ENCODE results near the gene MYH3. TPM values are rescaled to one million over a fixed set of nuclear protein-coding genes. Genes with fewer than 3 reads are reported as not detected.

Gene MYH3
- total RNA-seq, 1 experiment from 2014 or later, result 2.9 TPM

DNA sequence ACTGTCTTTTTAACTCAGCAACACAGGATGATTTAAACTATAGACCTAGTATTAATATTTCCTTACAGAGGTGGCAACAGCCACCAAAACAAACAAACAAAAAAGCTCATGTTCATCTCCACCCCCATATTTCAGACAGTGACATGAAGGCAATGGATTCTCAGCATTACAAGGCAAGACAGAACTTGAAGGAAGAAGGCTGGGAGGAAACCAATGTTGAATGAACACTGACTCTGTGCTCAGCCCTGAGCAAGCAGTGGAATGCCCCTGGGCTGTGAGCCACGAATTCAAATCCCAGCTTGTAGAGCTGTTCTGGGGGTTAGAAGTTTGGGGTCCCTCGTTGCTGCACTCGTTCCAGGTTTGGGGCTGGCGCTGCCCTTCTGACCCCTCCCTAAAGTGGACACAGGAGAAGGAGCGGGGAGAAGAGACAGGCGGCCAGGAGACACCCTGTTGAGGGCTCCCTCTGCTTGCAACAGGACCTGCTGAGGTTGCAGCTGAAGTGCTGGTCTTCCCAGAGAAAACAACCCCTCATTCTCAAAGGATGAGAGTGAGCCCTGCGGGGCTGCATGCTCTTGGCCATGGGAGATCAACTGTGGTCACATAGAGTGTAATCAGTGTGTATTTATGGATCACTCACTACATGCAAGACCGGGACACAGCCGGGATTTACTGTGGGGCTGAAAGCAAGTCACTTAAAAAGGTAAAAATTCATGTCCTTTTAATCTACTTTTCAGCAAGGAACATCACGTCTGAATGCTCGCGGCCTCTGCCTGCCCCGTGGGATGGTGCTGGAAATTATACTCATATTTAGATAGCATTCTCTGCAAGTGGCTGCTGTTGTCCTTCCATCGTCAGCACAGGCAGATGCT, 34.3 kb downstream of the MYH3 start:
- Histone ChIP-seq H3K9me3 (ENCODE audit: control insufficient read depth, low read depth, low read length) (no peaks in the 10 kb centered on the region), H4K91ac (ENCODE audit: insufficient read length, low read depth, low read length) (no peak overlapping the region), H3K79me2 (ENCODE audit: insufficient read depth, low read length) (no peaks in the 10 kb centered on the region), H2BK5ac (ENCODE audit: insufficient read length, low read length) (no peak overlapping the region), H2BK20ac (ENCODE audit: low read depth, low read length, poor library complexity, severe bottlenecking) (no peak overlapping the region), H3K18ac (ENCODE audit: insufficient read length, low read depth, low read length) (no peak overlapping the region), H4K5ac (ENCODE audit: insufficient read length, low read depth, low read length) (no peak overlapping the region), H3K23ac (ENCODE audit: insufficient read length, low read depth, low read length) (no peak overlapping the region), H3K9ac (ENCODE audit: extremely low read depth, insufficient read length, low read length) (no peak overlapping the region), H3K4me2 (ENCODE audit: insufficient read depth, insufficient read length, low read length) (no peak overlapping the region), H2BK12ac (ENCODE audit: insufficient read length, low read depth, low read length) (no peak overlapping the region), H2AFZ (ENCODE audit: low read length) (no peak overlapping the region), H3K23me2 (ENCODE audit: insufficient read length, low read depth, low read length, poor library complexity, severe bottlenecking) (no peaks in the 10 kb centered on the region), H2BK120ac (ENCODE audit: low read depth, low read length, poor library complexity, severe bottlenecking) (no peak overlapping the region), H3T11ph (ENCODE audit: low read length) (no peak overlapping the region), H3K4ac (ENCODE audit: low read depth, low read length) (no peak overlapping the region), H3K27me3 (ENCODE audit: insufficient read depth, low read length) (no peaks in the 10 kb centered on the region), H2BK15ac (ENCODE audit: low read depth, low read length) (no peak overlapping the region), H3K27ac (ENCODE audit: insufficient read length, low read depth, low read length) (no peak overlapping the region), H4K20me1 (ENCODE audit: control insufficient read depth, insufficient read depth, insufficient read length) (no peaks in the 10 kb centered on the region), H3K14ac (ENCODE audit: insufficient read depth, low read length) (no peak overlapping the region), H3K4me1 (ENCODE audit: insufficient read depth, low read length) (no peaks in the 10 kb centered on the region), H4K8ac (replicated peaks; ENCODE audit: insufficient read length, low read depth, low read length) (no peak overlapping the region), H3K79me1 (ENCODE audit: insufficient read depth, low read depth, low read length, poor library complexity, severe bottlenecking) (no peaks in the 10 kb centered on the region), H2AK5ac (ENCODE audit: insufficient read length, low read length) (no peak overlapping the region), H3K56ac (ENCODE audit: insufficient read length, low read depth, low read length) (no peak overlapping the region)
- no peaks in the 10 kb centered on the region; the same call in 1 of the 2 replicates for H3K27me3 Mint-ChIP-seq (ENCODE audit: low read depth)
- WGBS (ENCODE audit: extremely low coverage, insufficient read length, low lambda C conversion rate), result no CpG with 5 or more reads among the region's 14 CpGs
- no peaks in the 10 kb centered on the region for H3K36me3 Mint-ChIP-seq (ENCODE audit: insufficient read depth in 1 of 3, low read depth in 3 of 3)
- peaks cover 2 to 4% of the 10 kb centered on the region in 2 experiments for H3K4me1 Mint-ChIP-seq
- no peak overlapping the region for H3K4me3 Mint-ChIP-seq
- no peak overlapping the region; a peak in 1 of 7 replicates for H3K27ac Mint-ChIP-seq
- no peak for DNase-seq
- TF ChIP-seq, protein P1, sequence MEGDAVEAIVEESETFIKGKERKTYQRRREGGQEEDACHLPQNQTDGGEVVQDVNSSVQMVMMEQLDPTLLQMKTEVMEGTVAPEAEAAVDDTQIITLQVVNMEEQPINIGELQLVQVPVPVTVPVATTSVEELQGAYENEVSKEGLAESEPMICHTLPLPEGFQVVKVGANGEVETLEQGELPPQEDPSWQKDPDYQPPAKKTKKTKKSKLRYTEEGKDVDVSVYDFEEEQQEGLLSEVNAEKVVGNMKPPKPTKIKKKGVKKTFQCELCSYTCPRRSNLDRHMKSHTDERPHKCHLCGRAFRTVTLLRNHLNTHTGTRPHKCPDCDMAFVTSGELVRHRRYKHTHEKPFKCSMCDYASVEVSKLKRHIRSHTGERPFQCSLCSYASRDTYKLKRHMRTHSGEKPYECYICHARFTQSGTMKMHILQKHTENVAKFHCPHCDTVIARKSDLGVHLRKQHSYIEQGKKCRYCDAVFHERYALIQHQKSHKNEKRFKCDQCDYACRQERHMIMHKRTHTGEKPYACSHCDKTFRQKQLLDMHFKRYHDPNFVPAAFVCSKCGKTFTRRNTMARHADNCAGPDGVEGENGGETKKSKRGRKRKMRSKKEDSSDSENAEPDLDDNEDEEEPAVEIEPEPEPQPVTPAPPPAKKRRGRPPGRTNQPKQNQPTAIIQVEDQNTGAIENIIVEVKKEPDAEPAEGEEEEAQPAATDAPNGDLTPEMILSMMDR (conservative IDR thresholded peaks at IDR 0.05), result no peak
- H3K9me3 Mint-ChIP-seq, result no peaks in the 10 kb centered on the region; a peak in 1 of 5 replicates

Measured in H9 (cell line).